Measurements from ENCODE around the gene TSR3.
A peak's percentile ranks its signal among the peaks of the same experiment; 100 is the strongest.

TSR3 gene

DNA sequence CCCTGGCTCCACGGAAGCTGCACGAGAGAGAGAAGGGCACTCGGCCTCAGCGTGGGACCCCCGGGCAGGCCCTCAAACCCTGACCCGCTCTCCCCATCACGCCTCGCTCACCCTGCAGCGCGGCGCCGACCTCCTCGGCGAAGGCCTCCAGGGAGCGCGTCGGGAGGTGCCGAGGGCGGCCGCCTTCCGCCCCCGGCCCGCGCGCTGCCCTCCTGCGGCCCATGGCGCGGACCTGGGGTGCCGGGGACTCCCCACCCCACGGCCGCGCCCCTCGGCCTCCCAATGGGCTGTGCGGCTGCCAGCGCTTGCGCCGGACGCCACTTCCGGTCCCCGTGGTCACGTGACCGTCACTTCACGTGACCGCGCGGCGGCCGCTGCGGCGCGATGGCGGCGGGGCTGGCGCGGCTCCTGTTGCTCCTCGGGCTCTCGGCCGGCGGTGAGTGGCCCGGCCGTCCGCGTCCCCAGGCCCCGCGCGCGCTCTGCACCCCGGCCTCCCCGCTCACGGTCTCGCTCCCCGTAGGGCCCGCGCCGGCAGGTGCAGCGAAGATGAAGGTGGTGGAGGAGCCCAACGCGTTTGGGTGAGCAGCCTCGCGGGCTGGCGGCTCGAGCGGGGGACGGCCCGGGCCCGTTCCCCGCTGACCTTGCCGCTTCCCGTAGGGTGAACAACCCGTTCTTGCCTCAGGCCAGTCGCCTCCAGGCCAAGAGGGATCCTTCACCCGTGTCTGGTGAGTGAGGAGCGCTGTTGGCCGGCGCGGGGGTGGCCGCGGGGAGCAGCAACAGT, at the start of gene TSR3, which contains the start of gene GNPTG:
TSR3 (minus strand) TSS at position 297 of the 781 bp plus-strand sequence; CDS start at position 223, 74 bp downstream.
GNPTG (plus strand) TSS at position 350 of the 781 bp plus-strand sequence; CDS start at position 385, 35 bp downstream.
- peak; percentile 96 for DNase-seq

DNA sequence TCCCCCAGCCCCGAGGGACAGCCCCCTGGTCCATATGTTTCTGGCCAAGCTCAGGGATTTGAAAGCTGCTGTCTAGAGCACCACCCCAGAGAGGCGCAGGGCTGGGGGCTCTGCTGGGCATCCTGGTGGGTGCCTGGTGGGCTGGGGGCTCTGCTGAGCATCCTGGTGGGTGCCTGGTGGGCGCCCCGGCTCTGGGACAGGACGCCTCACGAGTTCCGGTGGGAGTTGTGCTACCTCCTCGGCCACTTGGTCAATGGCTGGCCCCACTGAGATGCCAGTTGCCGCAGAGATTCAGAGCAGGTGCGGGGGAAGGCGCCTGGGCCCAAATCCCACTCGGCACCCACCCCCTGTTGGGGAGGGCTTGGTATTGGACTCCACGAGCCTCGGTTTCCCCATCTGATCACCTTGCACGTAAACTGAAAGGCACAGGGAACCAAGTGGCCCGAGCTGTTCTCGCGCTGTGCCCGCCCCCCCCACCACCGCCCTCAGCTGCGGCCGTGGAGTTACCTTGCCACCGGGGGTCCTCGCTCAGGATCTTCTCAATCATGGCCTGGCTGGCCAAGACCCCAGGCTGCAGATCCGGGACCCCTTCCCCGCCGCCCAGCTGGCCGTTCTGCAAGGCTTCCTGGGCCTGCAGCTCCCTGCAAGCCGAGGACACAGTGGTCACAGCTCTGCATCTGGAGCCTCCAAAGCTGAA, 49.5 kb upstream of the TSR3 start:
- no peak for DNase-seq

DNA sequence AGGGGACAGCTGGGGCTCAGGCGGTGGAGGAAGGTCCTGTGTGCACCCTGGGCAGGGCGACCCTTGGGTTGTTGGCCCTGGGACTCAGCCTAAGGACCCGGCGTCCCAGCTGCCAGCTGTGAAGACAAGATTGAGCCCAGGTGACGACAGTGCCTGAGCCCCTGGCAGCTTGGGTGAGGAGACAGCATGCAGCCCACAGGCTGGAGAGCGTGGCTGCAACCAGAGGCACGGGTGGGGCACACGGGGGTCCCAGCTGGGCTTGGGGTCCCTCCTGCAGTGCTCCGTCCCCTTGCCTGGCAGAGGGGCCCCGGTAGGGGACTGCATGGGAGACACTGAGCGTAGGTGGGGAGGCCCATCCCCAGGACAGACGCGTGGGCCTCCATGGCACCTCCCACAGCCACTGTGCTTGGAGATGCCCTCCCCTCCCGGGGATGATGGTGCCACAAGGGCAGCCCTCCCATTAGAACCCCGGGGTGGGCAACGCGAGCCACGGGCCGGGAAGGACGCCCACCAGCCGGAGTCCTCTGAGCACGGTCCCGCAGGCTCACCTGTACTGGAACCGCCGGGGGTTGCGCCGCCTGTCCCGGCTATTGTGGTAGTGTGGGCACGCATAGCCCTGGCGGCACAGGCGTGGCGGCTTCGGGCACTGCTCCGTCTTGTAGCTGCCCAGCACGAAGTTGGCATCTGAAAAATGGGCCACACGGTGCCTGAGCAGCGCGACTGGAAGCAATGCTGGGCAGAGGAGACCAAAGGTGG, 47.3 kb upstream of the TSR3 start:
- DNase-seq: no peak

DNA sequence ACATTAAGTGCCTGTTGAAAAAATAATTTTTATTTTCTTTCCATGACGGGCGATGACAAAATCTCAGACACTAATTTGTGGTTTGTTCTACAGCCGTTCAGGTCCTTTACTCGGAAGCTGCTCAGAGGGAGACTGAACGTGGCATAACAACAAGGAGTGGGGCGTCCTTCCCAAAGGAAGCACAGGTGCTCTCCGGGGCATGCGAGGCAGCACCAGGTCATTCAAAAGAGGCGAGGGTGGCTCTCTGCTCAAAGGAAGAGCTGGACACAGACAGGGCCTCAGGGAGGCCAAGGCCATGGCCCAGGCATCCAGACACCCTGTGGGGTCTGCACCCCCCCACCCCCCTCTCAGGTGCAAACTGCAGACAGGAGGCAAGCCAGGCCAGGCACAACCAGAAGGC, 46.7 kb upstream of the TSR3 start:
- DNase-seq: no peak

DNA sequence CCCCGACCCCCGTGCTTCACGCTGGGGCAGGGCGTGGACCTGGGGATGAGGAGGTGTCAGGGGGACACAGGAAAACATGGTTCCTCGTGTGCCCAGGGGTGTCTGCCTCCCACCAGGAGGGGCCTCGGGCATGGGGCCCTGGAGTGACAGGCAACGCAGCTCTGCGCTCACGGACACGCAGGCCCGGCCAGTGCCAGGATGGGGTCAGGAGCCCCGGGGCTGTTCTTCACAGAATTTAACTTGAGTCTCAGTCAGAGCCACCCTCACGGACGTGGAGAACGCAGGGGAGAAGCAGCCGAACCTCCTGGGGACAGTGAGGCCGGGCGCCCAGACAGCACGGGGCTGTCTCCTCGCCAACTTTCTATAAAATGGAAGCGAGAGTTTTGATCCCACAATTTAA, 46.1 kb upstream of the TSR3 start:
- no peak for DNase-seq

DNA sequence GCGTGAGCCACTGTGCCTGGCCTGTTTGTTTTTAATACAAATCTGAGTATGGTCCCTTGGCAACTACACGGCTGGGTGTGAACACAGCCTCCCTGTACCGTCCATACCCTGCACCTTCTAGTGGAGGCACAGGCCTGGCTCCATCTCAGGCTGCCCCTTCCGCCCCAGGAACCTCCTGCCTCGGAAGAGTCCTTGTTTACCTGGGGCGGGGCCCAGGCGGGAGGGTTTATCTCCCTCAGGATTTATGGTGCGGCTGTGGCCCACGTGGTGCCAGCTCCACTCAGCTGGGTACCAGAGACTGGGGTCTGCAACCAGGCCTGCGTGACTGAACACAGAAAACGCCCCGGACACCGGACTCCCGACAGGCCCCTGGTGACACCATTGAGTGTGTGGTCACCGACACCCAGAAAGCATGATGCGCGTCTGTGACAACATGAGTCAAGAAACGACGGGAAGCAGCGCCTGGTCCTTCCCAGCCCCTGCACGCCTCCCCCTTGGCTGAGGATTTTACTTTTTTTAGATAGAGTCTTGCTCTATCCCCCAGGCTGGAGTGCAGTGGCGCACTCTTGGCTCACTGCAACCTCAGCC, 43.9 kb upstream of the TSR3 start:
- peak; percentile 19 for DNase-seq

DNA sequence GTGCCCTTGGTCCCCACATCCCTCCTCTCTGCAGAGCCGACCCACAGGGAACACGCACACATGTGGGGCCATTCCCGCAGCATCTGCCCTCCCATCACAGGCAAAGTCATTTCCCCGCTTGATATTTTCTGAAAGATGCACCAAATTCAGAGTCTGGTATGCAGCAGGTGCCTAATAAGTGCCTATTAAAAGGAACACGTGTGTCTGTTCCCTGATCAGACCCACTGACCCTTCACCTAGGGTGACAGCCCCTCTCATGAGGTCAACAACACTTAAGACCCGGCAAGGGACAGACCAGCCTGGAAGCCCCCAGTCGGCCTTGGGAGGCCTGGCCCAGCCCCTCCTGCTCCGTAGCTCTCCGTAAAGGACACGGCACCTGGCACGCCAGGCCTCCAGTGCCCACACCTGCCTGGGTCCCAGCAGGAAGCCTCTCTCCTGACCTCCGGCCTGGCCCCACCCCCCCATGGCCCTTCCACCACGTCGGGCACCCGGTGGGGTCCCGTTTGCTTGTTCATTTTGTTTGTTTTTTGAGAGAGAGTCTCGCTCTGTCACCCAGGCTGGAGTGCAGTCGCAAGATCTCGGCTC, 42.8 kb upstream of the TSR3 start:
- no peak for DNase-seq

DNA sequence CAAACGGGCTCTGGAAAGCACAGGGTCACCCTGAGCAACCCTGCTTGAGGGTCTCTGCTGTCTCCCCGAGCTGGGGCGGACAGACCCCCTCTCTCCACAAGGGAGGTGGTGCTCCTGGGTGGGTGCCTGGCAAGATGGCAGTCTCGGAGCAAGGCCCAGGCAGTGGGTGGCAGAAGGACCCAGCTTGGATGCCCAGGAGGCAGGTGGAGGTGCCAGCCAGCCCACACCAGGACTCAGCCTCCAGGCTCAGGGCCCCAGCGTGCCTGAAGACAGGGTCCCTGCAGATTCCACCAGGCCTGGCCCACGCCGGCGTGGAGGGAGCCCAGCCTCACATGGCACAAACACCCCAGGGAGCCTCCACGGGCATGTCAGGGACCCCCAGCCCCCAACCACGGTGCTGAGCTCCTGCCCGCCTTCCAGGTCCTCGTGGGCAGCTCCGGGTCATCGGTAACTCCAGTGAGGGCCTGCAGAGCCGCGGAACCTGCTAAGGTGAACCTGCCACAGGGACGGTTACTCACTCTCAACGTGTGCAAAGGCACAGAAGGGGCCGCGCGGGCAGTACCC, 42.0 kb upstream of the TSR3 start:
- DNase-seq: no peak

DNA sequence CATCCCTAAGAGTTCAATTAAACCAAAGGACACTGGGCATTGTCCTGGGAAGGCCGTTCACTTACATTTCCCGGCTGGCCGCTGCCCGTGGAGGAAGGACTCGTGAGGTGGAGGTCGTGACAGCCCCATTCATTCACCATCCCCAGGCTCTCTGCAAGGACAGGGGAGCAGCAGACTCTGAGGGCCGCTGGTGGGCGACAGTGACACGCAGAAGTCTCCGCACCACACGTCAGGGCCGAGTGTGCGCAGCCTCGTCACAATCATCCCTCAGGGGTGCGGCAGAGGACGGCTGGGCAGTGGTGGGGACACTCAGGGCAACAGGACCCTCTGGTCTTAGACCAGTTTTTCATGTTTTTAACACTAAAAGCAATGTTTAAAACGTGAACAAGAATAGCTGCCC, 41.1 kb upstream of the TSR3 start:
- DNase-seq: no peak

DNA sequence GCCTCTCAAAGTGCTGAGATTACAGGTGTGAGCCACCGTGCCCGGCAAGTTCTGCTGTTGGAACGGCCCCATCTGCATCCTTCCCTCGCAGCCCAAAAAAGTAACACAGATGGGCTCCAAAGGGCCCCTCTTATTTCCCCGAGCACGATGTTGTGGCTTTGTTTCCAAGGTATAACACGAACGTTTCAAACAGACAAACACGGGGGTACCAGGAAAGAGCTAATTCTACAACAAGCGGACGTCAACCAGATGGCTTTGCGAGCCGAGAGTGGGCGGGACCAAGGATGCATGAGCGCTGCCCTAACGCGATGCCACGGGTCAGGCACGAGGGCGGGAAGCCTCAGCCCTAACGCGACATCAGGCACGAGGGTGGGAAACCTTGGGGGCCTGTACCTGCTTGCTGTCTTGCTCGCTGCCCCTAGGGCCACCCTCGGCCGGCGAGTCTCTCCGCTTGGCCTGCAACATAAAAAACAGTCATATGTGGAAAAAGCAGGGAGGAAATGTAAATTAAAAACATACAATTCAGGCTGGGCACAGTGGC, 38.6 kb upstream of the TSR3 start:
- DNase-seq: no peak

DNA sequence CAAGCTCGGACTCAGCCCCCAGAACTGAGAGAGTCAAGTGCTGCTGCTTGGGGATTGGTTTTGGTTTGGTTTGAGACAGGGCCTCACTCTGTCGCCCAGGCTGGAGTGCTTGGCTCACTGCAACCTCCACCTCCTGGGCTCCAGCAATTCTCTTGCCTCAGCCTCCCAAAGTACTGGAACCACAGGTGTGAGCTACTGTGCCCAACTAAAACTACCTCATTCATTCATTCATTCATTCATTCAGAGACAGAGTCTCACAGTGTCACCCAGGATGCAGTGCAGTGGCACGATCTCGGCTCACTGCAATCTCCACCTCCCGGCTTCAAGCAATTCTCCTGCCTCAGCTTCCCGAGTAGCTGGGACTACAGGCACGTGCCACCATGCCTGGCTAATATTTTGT, 38.1 kb upstream of the TSR3 start:
- no peak for DNase-seq

DNA sequence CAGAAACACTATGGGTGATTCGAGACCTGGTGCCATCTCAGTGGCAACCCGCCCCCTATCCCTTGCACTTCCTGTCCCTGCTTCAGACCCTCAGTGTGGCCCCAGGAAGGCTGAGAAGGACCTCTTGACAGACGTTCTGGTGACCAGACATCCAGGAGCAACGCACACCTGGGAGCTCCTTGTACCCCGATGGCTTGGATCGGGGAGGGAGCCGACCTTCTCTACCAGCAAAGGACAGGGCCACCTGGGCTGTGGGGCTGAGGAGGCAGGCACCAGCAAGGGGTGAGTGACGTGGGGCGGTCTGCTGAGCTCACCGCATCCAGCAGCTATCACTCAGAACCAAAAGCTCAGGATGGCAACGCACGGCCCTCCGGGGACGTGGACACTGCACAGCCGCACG, 35.7 kb upstream of the TSR3 start:
- DNase-seq: no peak

DNA sequence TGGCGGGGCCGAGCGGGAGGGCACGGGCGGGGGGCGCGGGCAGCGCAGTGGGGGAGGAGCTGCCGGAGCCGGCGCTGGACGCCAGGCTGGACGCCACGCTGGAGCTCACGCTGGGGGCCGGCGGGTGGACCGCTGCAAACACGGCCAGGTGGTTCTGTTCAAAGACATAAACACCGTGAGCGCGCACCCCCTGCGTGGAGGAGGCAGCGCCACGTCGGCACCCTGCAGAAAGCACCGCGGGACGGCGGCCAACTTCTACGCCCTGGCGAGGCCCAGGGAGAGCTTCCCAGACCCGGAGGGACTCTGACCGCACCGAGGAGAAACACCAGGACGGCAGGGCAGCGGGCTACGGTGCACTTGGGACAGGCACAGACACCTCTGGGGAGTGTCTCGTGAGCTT, 33.6 kb upstream of the TSR3 start:
- DNase-seq: peak; percentile 83

DNA sequence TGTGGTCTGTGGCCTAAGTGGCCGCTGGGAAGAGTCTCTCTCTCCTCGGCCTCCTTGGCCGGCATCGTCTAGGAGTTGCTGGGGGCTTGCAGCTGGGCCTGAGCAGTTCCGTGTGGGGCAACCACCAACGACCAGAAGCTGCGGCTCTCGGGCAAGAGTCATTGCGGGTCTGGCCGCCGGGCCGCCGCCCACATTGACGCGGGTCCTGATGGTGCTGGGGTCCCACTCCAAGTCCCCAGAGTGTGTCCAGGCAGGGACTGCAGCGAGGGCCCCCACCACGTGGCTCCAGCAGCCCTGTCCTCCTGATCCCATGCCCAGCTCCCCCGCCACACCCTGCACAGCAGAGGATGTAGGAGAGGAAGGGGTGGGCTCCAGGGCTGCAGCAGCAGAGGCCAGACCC, 31.9 kb upstream of the TSR3 start:
- DNase-seq: no peak

DNA sequence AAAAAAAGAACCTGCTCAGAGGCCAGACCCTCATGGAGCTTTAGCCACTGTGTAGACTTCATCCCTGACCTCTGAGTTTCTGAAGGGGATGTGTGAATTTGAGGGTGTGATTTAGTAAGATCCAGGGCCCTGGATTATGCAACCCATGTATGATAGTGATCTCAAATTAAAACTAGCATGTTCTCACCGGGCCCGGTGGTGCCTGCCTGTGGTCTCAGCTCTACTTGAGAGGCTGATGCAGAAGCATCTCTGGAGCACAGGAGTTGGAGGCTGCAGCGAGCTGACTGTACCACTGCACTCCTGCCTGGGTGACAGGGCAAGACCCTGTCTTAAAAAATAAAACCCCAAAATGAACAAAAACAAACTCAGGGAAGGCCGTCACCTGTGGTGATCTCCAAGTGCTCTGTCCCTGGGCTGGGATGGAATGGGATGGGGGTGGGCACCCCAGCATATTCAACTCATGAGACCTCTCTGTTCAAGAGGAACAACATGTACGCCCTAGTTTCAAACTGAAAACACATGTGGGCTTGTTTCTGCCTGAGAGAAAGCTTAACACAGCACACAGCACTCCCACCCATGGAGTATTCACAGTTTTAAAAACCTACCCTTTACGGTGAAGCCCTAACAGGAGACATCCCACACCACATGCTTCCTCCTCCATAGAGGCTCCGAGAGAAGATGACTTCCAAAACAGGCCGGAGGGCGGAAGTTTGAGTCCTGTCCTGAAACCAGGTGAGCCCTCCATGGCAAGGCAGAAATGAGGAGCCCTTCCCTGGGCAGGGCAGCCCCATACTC, 30.1 kb upstream of the TSR3 start:
- no peak for DNase-seq

DNA sequence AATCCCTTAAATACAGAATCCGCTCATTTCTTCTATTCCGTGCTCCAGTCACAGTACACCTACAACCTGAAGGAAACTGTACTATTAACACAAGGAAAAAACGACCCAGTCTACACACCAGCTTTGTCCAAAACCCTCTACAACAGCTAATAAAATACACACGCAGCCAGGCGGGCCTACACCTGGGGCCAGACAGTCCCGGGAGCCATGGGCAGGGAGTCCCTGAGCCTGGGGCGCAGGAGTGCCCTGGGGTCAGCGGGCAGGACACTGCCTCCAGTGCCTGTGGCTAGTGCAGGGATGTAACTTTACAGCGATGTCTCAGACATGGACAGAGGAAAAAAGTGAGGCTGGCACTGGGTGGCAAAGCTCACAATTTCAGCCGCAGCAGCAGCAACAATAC, 28.5 kb upstream of the TSR3 start:
- DNase-seq: no peak

DNA sequence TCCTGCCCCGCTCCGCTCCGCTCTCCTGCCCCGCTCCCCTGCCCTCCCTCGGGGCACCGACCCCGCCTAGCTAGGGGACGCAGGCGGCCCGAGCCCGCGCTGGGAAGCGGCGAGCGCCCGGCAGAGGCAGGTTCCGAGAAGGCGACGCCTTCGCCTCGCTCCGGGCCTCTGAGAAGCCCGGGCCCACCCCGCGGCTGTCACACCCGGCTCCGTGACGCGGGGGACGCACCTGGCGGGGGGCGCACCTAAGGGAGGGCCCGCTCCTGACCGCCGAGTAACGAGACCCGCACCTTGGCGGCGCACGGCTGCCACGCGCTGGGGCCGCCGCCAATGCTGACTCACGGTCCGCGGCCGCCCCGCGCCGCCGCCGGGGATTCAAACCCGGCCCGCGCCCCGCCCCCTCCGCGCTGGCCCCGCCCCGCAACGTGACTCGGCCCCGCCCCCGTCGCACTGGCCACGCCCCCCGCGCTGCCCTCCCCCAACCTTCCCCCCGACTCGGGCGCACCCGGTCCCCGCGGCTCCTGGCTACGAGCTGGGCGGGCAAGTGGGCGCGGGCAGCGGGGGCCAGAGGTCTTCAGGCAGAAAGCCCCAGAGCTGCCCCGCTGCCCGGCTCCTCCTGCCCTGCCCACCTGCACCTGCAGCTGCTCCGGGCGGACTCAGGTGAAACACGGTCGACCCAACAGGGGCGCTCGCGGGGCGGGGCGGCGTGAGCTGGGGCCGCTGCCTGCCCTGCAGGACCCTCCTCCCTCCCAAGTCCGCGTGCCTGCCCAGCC, 27.8 kb upstream of the TSR3 start:
- peak; percentile 87 for DNase-seq

DNA sequence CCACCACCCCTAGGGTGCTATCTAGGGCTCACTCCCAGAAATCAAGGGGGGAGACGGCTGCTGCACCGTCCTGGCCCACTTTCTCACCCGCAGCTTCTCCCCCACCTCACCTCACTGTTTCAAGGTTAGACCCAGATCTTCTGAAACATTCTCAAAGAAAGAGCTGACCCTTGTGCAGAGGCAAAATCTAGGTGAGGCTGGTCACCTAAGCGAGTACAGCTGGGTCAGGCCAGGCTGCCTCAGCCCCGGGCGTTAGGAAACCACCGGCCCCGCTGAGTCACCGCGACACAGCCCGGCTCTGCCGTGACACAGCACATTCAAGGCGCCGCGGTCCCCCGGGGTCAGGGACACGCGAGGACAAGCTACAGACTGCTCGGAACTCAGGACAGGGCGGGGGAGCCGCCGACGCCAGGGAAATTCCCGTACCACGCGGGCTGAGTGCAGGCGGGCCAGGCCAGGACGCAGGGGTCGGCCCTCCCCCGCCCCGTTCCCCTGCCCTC, 27.2 kb upstream of the TSR3 start:
- peak; percentile 71 for DNase-seq

DNA sequence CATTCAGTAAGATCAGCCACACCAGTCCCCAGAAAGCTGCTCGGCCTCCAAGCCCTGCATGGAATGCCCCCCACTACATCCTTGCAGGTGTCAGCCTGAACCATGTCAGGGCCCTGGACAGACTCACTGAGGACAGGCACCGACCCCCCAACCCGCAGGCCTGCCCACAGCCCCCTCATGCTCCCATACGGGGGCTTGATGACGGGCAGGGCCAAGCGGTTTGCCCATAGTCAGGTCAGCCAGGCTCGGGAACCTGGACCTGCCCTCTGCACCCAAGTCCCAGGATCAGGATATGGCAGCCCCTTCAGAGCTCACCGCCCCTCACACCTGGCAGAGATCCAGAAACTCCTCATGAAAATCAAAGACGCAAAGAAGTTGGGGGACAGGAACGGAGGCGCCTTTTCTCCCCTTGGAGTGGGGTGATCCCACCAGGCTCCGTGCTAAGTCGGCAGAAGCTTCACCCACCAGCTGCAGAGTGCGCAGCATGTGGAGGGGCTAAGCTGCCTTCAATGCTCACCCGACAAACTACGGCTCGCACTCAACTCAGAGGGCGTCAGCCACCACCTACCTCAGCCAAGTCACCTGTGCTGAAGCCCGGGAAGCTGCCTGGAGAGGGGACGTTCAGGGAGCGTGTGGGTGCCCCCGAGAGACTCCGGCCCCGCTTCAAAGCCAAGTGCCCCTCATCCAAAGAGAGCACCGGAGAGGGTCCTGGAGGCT, 26.6 kb upstream of the TSR3 start:
- DNase-seq: peak; percentile 35

Measured in NCI-H69 (cell line).